ENCODE results near the gene EMC6.
A peak's percentile ranks its signal among the peaks of the same experiment; 100 is the strongest.

Gene EMC6

GRCh38 chr17:3663102-3664011 is 5.3 kb upstream of the EMC6 start:
- Histone ChIP-seq H3K27me3 (no peaks in the 10 kb centered on the region), H3K4me1 (peaks cover 22% of the 10 kb centered on the region), H3K4me3 (no peak overlapping the region), H3K9ac (no peak overlapping the region), H4K20me1 (peaks cover 35% of the 10 kb centered on the region), H3K4me2 (no peak overlapping the region), H3K27ac (no peak overlapping the region), H3K36me3 (peaks cover 62% of the 10 kb centered on the region), H3K9me3 (no peaks in the 10 kb centered on the region)
- no peak for TF ChIP-seq Cebpa-rat (IDR thresholded peaks at IDR 0.05)

DNA sequence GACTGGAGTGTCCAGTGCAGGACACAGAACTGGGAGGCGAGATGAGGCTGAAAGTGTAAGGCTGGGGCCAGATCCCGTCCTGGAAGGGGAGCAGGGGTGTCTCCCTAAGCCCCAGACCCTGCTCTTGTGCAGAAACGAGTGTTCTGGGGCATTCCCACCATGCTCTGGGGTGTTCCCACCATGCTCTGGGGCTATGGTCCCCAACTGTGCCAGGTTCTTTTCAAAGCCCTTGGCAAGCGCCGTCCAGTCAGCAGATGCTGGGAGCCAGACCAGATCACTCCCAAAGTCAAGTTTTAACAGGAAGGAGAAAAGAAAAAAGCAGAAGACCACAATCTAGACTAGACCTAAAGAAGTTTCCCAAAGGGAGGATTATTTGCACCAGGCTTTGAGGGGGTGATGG is 2.8 kb upstream of the EMC6 start:
- H3K27ac ChIP-seq, result no peak overlapping the region
- H3K9ac ChIP-seq, result 0 out of 2 replicates have a peak overlapping the region, but pooled peaks have one; percentile 15
- H3K36me3 ChIP-seq, result peaks cover 54% of the 10 kb centered on the region
- TF ChIP-seq Cebpa-rat (IDR thresholded peaks at IDR 0.05), result no peak
- H3K4me3 ChIP-seq, result no peak overlapping the region
- 0 out of 2 replicates have a peak overlapping the region, but pooled peaks have one; percentile 99 for H3K4me2 ChIP-seq
- peaks cover 56% of the 10 kb centered on the region for H4K20me1 ChIP-seq
- H3K4me1 ChIP-seq, result peaks cover 35% of the 10 kb centered on the region
- no peaks in the 10 kb centered on the region for H3K27me3 ChIP-seq
- no peaks in the 10 kb centered on the region for H3K9me3 ChIP-seq

DNA sequence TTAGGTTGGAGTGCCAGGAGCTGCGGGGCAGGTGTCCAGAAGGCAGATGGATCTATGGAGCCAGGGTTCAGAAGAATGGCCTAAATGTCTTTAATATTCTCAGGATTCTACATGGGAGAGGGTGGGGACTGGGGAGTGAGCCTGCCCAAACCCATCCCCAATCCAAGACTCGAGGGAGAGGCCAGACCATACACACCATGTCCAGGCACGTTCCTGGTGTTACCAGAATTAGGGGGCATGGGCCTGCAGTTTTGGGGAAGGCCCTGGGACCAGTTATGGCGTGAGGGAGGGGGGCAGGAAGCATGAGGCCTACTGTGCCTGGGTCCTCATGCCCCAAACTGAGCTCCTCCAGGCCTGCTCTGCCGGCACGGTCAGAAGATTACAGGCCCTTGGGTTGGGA is 2.1 kb upstream of the EMC6 start:
- H3K4me2 ChIP-seq, result peak overlapping the region; percentile 99
- peaks cover 54% of the 10 kb centered on the region for H3K36me3 ChIP-seq
- H3K27me3 ChIP-seq, result no peaks in the 10 kb centered on the region
- no peak overlapping the region for H3K27ac ChIP-seq
- H3K9ac ChIP-seq, result 0 out of 2 replicates have a peak overlapping the region, but pooled peaks have one; percentile 15
- no peak overlapping the region for H3K4me3 ChIP-seq
- H3K4me1 ChIP-seq, result peaks cover 35% of the 10 kb centered on the region
- TF ChIP-seq Cebpa-rat (IDR thresholded peaks at IDR 0.05), result no peak
- H4K20me1 ChIP-seq, result peaks cover 63% of the 10 kb centered on the region
- no peaks in the 10 kb centered on the region for H3K9me3 ChIP-seq

GRCh38 chr17:3667366-3668278 is 990 bp upstream of the EMC6 start:
- H3K9ac ChIP-seq, result peak overlapping the region; percentile 90
- H3K27me3 ChIP-seq, result no peaks in the 10 kb centered on the region
- peaks cover 72% of the 10 kb centered on the region for H4K20me1 ChIP-seq
- peaks cover 52% of the 10 kb centered on the region for H3K36me3 ChIP-seq
- peak overlapping the region; percentile 85 for H3K27ac ChIP-seq
- peak overlapping the region; percentile 99 for H3K4me2 ChIP-seq
- peak overlapping the region; percentile 86 for H3K4me3 ChIP-seq
- TF ChIP-seq Cebpa-rat (IDR thresholded peaks at IDR 0.05), result no peak
- H3K9me3 ChIP-seq, result no peaks in the 10 kb centered on the region
- peaks cover 35% of the 10 kb centered on the region for H3K4me1 ChIP-seq

DNA sequence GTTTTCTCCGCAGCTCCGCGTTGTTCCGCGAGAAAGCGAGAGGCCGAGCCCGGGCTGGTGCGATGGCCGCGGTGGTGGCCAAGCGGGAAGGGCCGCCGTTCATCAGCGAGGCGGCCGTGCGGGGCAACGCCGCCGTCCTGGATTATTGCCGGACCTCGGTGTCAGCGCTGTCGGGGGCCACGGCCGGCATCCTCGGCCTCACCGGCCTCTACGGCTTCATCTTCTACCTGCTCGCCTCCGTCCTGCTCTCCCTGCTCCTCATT is 404 bp downstream of the EMC6 start:
- H3K9me3 ChIP-seq, result no peaks in the 10 kb centered on the region
- H3K4me3 ChIP-seq, result peak overlapping the region; percentile 86
- H3K27me3 ChIP-seq, result no peaks in the 10 kb centered on the region
- H3K36me3 ChIP-seq, result peaks cover 49% of the 10 kb centered on the region
- peak overlapping the region; percentile 85 for H3K27ac ChIP-seq
- peaks cover 35% of the 10 kb centered on the region for H3K4me1 ChIP-seq
- H3K9ac ChIP-seq, result peak overlapping the region; percentile 90
- H3K4me2 ChIP-seq, result peak overlapping the region; percentile 93
- peaks cover 72% of the 10 kb centered on the region for H4K20me1 ChIP-seq
- no peak for TF ChIP-seq Cebpa-rat (IDR thresholded peaks at IDR 0.05)

DNA sequence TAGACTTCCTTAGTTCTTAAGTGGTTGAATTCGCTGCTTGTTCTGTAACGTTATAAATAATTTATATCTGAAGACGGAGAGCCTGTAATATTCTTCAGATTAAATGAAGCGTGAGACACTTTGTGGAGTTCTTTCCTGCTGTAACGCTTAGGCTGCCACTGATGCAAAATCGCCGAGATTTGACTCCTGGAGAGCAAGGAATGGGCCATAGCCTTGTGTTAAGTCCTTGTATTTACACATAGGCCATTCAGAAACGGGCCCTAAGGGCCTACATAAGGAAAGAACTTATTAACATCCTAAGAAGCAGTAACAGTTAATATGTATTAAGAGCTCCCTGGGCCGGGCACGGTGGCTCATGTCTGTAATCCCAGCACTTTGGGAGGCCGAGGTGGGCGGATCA is 936 bp downstream of the EMC6 start:
- Histone ChIP-seq H3K9me3 (no peaks in the 10 kb centered on the region), H3K4me1 (peaks cover 35% of the 10 kb centered on the region), H3K4me2 (peak overlapping the region; percentile 93), H3K36me3 (peaks cover 44% of the 10 kb centered on the region), H4K20me1 (peaks cover 67% of the 10 kb centered on the region), H3K27ac (peak overlapping the region; percentile 85), H3K4me3 (peak overlapping the region; percentile 86), H3K27me3 (no peaks in the 10 kb centered on the region), H3K9ac (peak overlapping the region; percentile 90)
- TF ChIP-seq Cebpa-rat (IDR thresholded peaks at IDR 0.05), result no peak

GRCh38 chr17:3672571-3672970 is 4.0 kb downstream of the EMC6 start:
- Histone ChIP-seq H3K36me3 (peaks cover 56% of the 10 kb centered on the region), H3K27ac (no peak overlapping the region), H3K4me3 (no peak overlapping the region), H4K20me1 (peaks cover 42% of the 10 kb centered on the region), H3K9ac (no peak overlapping the region), H3K9me3 (no peaks in the 10 kb centered on the region), H3K4me1 (peaks cover 16% of the 10 kb centered on the region), H3K4me2 (no peak overlapping the region), H3K27me3 (no peaks in the 10 kb centered on the region)
- TF ChIP-seq Cebpa-rat (IDR thresholded peaks at IDR 0.05), result no peak

GRCh38 chr17:3675886-3676285 is 7.3 kb downstream of the EMC6 start:
- Histone ChIP-seq H3K4me3 (no peak overlapping the region), H4K20me1 (peaks cover 29% of the 10 kb centered on the region; the same call in 1 of the 2 replicates), H3K36me3 (peaks cover 68% of the 10 kb centered on the region), H3K27me3 (no peaks in the 10 kb centered on the region), H3K9me3 (no peaks in the 10 kb centered on the region), H3K9ac (no peak overlapping the region), H3K27ac (no peak overlapping the region), H3K4me2 (no peak overlapping the region), H3K4me1 (no peaks in the 10 kb centered on the region)
- no peak for TF ChIP-seq Cebpa-rat (IDR thresholded peaks at IDR 0.05)

DNA sequence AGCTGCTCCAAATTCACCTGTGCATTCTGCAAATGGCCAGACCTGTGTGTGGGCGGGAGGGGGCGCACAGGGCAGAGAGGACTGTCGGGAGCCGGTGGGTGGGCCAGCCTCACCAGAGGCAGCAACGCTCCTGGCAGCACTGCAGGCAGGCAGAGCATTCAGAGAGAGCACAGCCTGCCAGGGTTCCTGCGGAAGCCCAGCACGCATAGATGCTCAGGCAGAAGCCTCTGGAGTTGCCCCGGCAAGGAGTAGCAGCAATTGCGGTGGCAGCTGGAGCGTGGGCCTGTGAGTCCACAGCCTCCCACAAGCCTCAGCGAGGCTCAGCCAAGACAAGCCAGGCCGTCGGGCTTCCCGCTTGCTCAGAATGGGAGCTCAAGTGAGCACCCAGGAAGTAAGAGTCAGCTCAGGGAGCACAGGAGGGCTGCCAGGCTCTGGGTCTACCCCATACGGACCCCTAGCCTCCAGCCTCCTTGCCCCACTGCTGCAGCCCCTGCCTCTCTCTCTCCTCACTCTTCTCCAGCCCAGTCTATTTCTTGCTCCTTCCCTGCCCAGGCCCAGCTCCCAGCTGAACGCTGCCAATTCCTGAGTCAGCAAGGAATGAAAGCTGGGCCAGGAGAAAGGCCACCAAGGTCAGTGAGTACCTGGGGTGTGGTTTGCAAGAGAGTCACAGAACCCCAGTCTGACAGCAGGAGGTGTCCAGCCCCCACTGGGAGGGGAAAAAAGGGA is 9.6 kb downstream of the EMC6 start:
- TF ChIP-seq Cebpa-rat (IDR thresholded peaks at IDR 0.05), result no peak
- Histone ChIP-seq H3K27me3 (no peaks in the 10 kb centered on the region), H3K4me2 (no peak overlapping the region), H3K9me3 (no peaks in the 10 kb centered on the region), H3K27ac (no peak overlapping the region), H3K9ac (no peak overlapping the region; the same call in 1 of the 2 replicates), H4K20me1 (peaks cover 14% of the 10 kb centered on the region; the same call in 1 of the 2 replicates), H3K36me3 (peaks cover 51% of the 10 kb centered on the region; the same call in 1 of the 2 replicates), H3K4me1 (peaks cover 12% of the 10 kb centered on the region), H3K4me3 (no peak overlapping the region)

Data from BLaER1 (cell line).